Measurements from ENCODE around the gene COMMD4.

The COMMD4 gene

DNA sequence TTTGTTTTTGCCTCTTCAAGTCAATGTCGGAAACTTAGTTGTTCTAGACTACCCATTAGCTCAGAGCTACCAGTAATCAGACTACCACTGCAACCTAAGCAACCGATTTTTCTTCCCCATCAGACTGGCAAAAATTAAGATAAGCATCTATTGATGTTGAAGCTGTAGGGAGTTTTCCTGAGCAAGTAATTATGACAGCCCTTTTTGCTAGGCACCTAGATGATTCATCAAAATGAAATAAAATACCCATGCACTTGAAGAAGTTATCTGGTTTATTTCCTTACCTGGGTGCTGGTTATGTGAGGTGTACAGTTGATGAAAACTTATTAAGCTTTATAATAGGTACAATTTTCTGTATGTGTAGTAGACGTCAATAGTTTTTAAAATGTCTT, 554 bp upstream of the COMMD4 start:
- TF ChIP-seq, protein P1, sequence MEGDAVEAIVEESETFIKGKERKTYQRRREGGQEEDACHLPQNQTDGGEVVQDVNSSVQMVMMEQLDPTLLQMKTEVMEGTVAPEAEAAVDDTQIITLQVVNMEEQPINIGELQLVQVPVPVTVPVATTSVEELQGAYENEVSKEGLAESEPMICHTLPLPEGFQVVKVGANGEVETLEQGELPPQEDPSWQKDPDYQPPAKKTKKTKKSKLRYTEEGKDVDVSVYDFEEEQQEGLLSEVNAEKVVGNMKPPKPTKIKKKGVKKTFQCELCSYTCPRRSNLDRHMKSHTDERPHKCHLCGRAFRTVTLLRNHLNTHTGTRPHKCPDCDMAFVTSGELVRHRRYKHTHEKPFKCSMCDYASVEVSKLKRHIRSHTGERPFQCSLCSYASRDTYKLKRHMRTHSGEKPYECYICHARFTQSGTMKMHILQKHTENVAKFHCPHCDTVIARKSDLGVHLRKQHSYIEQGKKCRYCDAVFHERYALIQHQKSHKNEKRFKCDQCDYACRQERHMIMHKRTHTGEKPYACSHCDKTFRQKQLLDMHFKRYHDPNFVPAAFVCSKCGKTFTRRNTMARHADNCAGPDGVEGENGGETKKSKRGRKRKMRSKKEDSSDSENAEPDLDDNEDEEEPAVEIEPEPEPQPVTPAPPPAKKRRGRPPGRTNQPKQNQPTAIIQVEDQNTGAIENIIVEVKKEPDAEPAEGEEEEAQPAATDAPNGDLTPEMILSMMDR (IDR thresholded peaks at IDR 0.05) = no peak

DNA sequence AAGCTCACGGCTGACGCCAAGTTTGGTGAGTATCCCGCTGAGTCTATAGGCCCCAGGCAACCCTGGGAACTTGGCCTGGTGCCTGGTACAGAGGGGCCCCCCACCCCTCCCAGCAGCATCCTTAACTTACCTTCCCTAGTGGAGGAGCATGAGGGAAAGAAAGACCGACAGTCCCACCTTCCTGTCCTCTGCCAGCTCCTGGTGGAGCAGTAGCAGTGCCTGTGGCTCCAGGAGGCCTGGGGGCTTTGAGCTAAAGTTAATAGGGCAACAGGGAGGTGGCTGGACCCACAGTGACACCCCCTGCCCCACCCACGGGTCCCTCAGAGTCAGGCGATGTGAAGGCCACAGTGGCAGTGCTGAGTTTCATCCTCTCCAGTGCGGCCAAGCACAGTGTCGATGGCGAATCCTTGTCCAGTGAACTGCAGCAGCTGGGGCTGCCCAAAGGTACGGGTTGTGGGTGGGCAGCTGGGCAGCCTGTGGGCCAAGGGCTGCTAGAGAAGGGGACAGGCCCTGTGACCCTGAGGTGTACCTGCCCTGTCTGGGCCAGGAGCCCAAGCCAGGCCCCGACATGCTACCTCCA, 2.9 kb downstream of the COMMD4 start:
- TF ChIP-seq, protein P1 (IDR thresholded peaks at IDR 0.05) = no peak

DNA sequence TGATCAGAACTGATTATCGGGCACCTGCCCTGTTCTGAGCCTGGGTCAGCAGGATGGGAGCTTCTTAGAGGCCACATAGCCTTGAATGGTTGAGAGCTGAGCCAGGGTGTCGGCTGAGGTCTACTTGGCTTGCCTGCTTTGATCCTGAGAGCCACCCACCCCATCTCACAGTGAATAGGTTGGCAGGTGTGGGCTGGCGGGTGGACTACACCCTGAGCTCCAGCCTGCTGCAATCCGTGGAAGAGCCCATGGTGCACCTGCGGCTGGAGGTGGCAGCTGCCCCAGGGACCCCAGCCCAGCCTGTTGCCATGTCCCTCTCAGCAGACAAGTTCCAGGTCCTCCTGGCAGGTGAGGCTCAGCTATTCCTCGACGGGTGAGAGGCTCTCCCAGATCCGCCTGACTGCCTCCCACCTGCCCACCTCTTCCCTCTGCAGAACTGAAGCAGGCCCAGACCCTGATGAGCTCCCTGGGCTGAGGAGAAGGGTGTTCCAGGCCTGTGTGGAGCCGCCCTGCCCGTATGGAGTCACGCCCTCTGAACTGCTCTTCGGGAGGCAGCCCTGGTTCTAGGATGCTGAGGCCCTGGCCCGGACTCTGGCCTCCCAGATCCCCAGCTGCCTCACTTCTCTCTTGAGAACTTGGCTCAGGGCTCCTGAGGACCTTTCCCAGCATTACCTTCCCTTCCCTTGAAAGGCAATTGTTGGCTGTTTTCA, 3.8 kb downstream of the COMMD4 start:
- TF ChIP-seq, protein P1 (IDR thresholded peaks at IDR 0.05) = no peak

DNA sequence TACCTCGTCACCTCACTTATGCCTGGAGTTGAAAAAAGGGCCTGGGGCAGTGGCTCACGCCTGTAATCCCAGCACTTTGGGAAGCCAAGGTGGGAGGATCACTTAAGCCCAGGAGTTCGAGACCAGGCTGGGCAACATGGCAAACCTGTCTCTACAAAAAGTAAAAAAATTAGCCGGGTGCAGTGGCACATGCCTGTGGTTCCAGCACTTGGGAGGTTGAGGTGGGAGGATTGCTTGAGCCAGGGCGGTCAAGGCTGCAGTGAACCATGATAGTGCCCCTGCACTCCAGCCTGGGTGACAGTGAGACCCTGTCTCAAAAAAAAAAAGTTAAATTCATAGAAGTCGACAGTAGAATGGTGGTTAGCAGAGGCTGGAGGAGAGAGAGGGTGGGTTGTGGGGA, 6.4 kb downstream of the COMMD4 start:
- TF ChIP-seq, protein P1 (IDR thresholded peaks at IDR 0.05) = no peak

DNA sequence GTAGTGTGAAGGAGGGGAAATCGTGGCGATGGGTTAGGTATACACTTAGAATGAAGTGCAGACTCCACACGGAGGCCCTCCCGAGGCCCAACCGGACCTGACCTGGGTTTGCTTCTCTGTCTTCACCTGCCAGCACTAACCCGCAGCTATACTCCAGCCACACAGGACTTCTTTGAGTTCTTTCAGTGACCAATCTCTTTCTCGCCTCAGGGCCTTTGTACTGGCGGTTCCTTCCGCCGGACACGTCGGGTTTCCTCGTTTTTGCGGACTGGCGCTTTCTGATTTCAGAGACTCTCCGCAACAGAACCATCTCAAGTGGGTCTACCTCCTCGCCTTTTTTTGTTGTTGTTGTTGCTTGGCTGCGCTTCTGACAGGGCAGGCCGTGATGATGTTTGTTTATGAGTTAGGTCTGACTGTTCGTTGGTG, 10.9 kb downstream of the COMMD4 start, which contains the start of gene NEIL1:
Gene NEIL1 (plus strand): TSS at position 244 of the 426 bp plus-strand sequence. CDS start 1,867 bp downstream, outside the sequence.
- TF ChIP-seq, protein P1 (IDR thresholded peaks at IDR 0.05) = no peak

DNA sequence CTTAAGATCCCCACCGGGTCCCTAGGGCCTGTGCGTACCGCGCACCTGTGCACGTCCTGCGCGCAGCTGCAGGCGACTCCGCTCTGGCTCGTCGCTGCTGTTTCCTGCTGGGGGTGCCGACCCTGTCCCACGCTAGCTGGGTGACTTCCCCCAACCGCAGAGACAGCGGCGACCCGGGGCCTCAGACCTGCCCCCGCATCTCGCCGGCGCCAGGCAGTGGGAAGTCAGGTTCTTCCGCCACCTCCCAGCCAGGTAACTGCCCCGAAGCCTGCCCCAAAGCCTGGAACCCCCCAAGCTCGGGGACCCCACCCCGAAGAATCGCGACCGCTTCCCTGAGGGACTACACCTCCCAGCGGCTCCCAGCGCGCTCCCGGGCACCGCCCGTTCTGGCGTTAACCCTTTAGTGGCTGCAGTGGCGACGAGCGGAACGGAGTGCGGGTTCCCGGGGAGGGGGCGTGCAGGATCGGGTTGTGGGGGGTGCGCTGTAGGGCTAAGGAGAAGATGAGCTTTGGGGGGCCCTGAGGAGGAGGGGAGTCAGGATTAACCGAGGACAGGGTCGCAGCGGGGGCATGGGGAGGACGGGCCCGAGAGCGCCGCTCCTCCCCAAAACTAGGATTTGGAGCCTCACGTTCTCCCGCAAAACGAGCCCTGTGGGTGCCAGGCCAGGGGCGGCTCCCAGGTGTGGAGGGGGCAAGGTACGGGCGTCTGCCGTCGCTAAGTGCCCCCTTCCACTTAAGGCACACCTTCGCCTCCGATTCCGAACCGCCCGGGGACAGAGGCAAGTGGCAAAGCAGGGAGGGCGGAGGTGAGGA, 11.6 kb downstream of the COMMD4 start:
- TF ChIP-seq, protein P1 (IDR thresholded peaks at IDR 0.05) = no peak

DNA sequence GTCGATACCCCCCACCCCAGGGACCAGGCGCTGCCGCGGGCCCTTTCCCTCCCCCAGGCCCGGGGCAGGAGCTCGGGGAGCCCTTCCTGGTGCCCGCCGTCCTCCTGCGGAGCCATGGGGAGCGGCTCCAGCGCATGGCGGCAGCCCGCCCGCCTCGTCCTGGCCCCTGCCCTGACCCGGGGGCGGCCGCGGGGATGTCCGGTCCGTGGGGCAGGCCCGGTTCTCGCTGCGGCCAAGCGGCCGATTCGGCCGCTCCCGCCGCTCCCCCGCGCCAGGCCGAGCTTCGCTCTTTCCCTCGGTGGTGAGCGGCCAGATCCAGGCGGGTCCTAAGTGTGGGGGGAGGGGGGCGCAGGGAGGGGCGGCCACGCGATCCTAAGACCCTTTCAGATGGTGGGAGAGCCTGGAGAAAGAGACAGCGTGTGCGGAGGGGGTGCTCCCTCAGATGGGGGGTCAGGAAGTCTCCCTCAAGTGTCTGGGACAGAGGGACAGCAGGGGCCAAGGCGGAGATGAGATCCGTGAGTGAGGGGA, 12.2 kb downstream of the COMMD4 start:
- TF ChIP-seq, protein P1 (IDR thresholded peaks at IDR 0.05) = no peak

Measured in LNCAP (cell line).